BLaER1 treated with 17β-estradiol and CSF1 and Interleukin-3, amounts not matched to agents 10 nM and 100 nM (cell line): ENCODE measurements around the gene SPATA2L.
"Not testable (repeated sequence)": the region's sequence is repeated elsewhere in the genome, so short reads cannot be mapped to it uniquely, and the experiment has no call there.

Source experiments
- H3K27ac ChIP-seq, 11 experiments: shearing (Covaris generic); formaldehyde crosslinking; 2 replicates each; pipeline ENCODE4 v1.8.1; 2022
- H3K27me3 ChIP-seq, 11 experiments: shearing (Covaris generic); formaldehyde crosslinking; 2 replicates each; pipeline ENCODE4 v1.8.1; 2022
- H3K36me3 ChIP-seq, 11 experiments: shearing (Covaris generic); formaldehyde crosslinking; 2 replicates each; pipeline ENCODE4 v1.8.1; 2022
- H3K4me1 ChIP-seq, 10 experiments: shearing (Covaris generic); formaldehyde crosslinking; 2 replicates each; pipeline ENCODE4 v1.8.1; 2022
- H3K4me2 ChIP-seq, 11 experiments: shearing (Covaris generic); formaldehyde crosslinking; 2 replicates each; pipeline ENCODE4 v1.8.1; 2022
- H3K4me3 ChIP-seq, 10 experiments: shearing (Covaris generic); formaldehyde crosslinking; 2 replicates each; pipeline ENCODE4 v1.8.1; 2022
- H3K9ac ChIP-seq, 11 experiments: shearing (Covaris generic); formaldehyde crosslinking; 2 replicates each; pipeline ENCODE4 v1.8.1; 2022
- H3K9me3 ChIP-seq, 11 experiments: shearing (Covaris generic); formaldehyde crosslinking; replicated peaks in 1 of 11; 2 replicates each; pipeline ENCODE4 v1.8.1; 2022
- H4K20me1 ChIP-seq, 11 experiments: shearing (Covaris generic); formaldehyde crosslinking; 2 replicates each; pipeline ENCODE4 v1.8.1; 2022
- Cebpa-rat ChIP-seq, 11 experiments: shearing (Covaris generic); IDR thresholded peaks; 2 replicates each; pipeline ENCODE4 v1.8.1; 2022

The SPATA2L gene

DNA sequence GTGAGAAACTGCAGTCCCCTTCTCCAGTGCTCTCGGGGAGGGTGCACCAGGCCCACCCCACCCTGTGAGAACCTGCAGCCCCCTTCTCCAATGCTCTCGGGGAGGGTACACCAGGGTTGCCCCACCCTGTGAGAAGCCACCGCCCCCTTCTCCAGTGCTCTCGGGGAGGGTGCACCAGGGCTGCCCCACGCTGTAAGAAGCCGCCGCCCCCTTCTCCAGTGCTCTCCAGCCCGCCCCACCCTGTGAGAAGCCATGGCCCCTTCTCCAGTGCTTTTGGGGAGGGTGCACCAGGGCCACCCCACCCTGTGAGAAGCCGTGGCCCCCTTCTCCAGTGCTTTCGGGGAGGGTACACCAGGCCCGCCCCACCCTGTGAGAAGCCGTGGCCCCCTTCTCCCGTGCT, 31.8 kb downstream of the SPATA2L start:
- peaks cover 0 to 29% (median 17%) of the 10 kb centered on the region in 11 experiments; a peak in 17 of 22 replicates for H3K36me3 ChIP-seq
- no peak overlapping the region for H3K27ac ChIP-seq
- H3K27me3 ChIP-seq, result no peaks in the 10 kb centered on the region
- TF ChIP-seq Cebpa-rat (IDR thresholded peaks at IDR 0.05), result no peak
- H3K9me3 ChIP-seq, result peaks cover 0 to 25% (median 13%) of the 10 kb centered on the region in 11 experiments; a peak in 18 of 22 replicates
- H3K4me3 ChIP-seq, result no peak overlapping the region
- no peak overlapping the region for H3K4me2 ChIP-seq
- no peak overlapping the region for H3K9ac ChIP-seq
- H3K4me1 ChIP-seq, result peaks cover 17 to 26% (median 20%) of the 10 kb centered on the region in 10 experiments
- peaks cover 0 to 8% (median 0%) of the 10 kb centered on the region in 11 experiments; a peak in 4 of 22 replicates for H4K20me1 ChIP-seq

- Histone ChIP-seq H3K4me1 (peaks cover 17 to 26% (median 22%) of the 10 kb centered on the region in 10 experiments), H3K4me2 (peak overlapping the region; percentile 49 to 81 (median 66)), H3K9me3 (peaks cover 0 to 24% (median 12%) of the 10 kb centered on the region in 11 experiments; a peak in 18 of 22 replicates), H3K9ac (peak overlapping the region; percentile 16 to 60 (median 37); a peak in 14 of 22 replicates), H3K36me3 (peaks cover 0 to 34% (median 25%) of the 10 kb centered on the region in 11 experiments; a peak in 17 of 22 replicates), H3K27ac (peak overlapping the region in 4 of 11 experiments; percentile 15 to 28 (median 24); a peak in 5 of 22 replicates), H4K20me1 (peaks cover 0 to 8% (median 0%) of the 10 kb centered on the region in 11 experiments; a peak in 4 of 22 replicates), H3K4me3 (no peak overlapping the region; a peak in 2 of 20 replicates), H3K27me3 (no peaks in the 10 kb centered on the region)
- TF ChIP-seq Cebpa-rat (IDR thresholded peaks at IDR 0.05), result no peak
Observed at GRCh38 chr16:89668790-89669158, 32.7 kb downstream of the SPATA2L start.

- Histone ChIP-seq H3K9ac (peak overlapping the region in 4 of 11 experiments; percentile 24 to 48 (median 42); a peak in 2 of 22 replicates), H3K4me1 (peaks cover 17 to 26% (median 22%) of the 10 kb centered on the region in 10 experiments), H3K9me3 (peaks cover 0 to 24% (median 12%) of the 10 kb centered on the region in 11 experiments; a peak in 18 of 22 replicates), H3K27ac (peak overlapping the region in 1 of 11 experiments; percentile 1; a peak in 1 of 22 replicates), H3K27me3 (no peaks in the 10 kb centered on the region), H3K4me3 (no peak overlapping the region), H3K4me2 (peak overlapping the region in 10 of 11 experiments; percentile 49 to 81 (median 65); a peak in 19 of 22 replicates), H4K20me1 (peaks cover 0 to 8% (median 0%) of the 10 kb centered on the region in 11 experiments; a peak in 4 of 22 replicates), H3K36me3 (peaks cover 5 to 45% (median 36%) of the 10 kb centered on the region in 11 experiments; a peak in 21 of 22 replicates)
- TF ChIP-seq Cebpa-rat (IDR thresholded peaks at IDR 0.05), result no peak
Observed at GRCh38 chr16:89667633-89668032, 33.9 kb downstream of the SPATA2L start.

GRCh38 chr16:89667000-89667399, 34.5 kb downstream of the SPATA2L start:
- not testable (repeated sequence) for H3K4me3 ChIP-seq, H3K4me2 ChIP-seq, H4K20me1 ChIP-seq, H3K27ac ChIP-seq, H3K9ac ChIP-seq, H3K27me3 ChIP-seq
- Histone ChIP-seq H3K4me1 (peaks cover 17 to 26% (median 22%) of the 10 kb centered on the region in 10 experiments), H3K36me3 (peaks cover 5 to 51% (median 42%) of the 10 kb centered on the region in 11 experiments; a peak in 21 of 22 replicates), H3K9me3 (peaks cover 0 to 24% (median 12%) of the 10 kb centered on the region in 11 experiments; a peak in 18 of 22 replicates)

DNA sequence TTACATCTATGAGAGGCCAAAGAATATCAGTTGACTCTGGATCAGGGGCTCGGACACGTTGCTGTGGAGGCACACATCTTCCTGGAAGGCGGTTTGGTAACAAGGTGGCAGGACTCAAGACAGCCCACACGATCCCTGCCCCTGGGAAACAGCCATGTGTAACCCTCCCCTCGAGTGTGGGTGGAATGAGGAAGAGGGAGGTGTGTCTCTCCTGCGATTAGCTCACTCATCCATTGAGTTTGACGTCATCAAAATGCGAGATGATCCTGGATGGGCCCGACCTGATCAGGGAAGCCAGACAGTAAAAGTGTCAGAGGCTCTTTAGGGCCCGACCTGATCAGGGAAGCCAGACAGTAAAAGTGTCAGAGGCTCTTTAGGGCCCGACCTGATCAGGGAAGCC, 37.3 kb downstream of the SPATA2L start:
- peaks cover 15 to 72% (median 65%) of the 10 kb centered on the region in 11 experiments for H3K36me3 ChIP-seq

GRCh38 chr16:89661215-89661614, 40.3 kb downstream of the SPATA2L start:
- H3K36me3 ChIP-seq, result peaks cover 15 to 66% (median 61%) of the 10 kb centered on the region in 11 experiments
- no peaks in the 10 kb centered on the region for H3K27me3 ChIP-seq
- peaks cover 15 to 28% (median 22%) of the 10 kb centered on the region in 10 experiments for H3K4me1 ChIP-seq
- H3K9ac ChIP-seq, result no peak overlapping the region
- H3K4me2 ChIP-seq, result no peak overlapping the region
- H3K4me3 ChIP-seq, result no peak overlapping the region
- H3K27ac ChIP-seq, result no peak overlapping the region
- H3K9me3 ChIP-seq, result peaks cover 0 to 15% (median 6%) of the 10 kb centered on the region in 11 experiments; a peak in 17 of 22 replicates
- TF ChIP-seq Cebpa-rat (IDR thresholded peaks at IDR 0.05), result no peak
- H4K20me1 ChIP-seq, result peaks cover 0 to 32% (median 5%) of the 10 kb centered on the region in 11 experiments; a peak in 8 of 22 replicates

More for the DNA sequence above, 37.3 kb downstream of the SPATA2L start:
- Histone ChIP-seq H3K9me3 (peaks cover 0 to 24% (median 12%) of the 10 kb centered on the region in 11 experiments; a peak in 18 of 22 replicates), H4K20me1 (peaks cover 0 to 25% (median 0%) of the 10 kb centered on the region in 11 experiments; a peak in 5 of 22 replicates), H3K4me1 (peaks cover 17 to 28% (median 23%) of the 10 kb centered on the region in 10 experiments)
- not testable (repeated sequence) for H3K9ac ChIP-seq, H3K4me3 ChIP-seq, H3K27ac ChIP-seq, H3K27me3 ChIP-seq, H3K4me2 ChIP-seq

- Histone ChIP-seq H4K20me1 (peaks cover 6 to 43% (median 15%) of the 10 kb centered on the region in 11 experiments; a peak in 17 of 22 replicates), H3K9ac (peak overlapping the region in 4 of 11 experiments; percentile 2 to 92 (median 25); a peak in 1 of 22 replicates), H3K36me3 (peaks cover 15 to 58% (median 54%) of the 10 kb centered on the region in 11 experiments)
Observed at GRCh38 chr16:89660146-89660545, 41.4 kb downstream of the SPATA2L start.

GRCh38 chr16:89658221-89658879, 43.2 kb downstream of the SPATA2L start:
- Histone ChIP-seq H4K20me1 (peaks cover 20 to 60% (median 30%) of the 10 kb centered on the region in 11 experiments; a peak in 21 of 22 replicates), H3K27me3 (no peaks in the 10 kb centered on the region), H3K9ac (peak overlapping the region; percentile 90 to 99 (median 95)), H3K4me1 (peaks cover 29 to 48% (median 37%) of the 10 kb centered on the region in 10 experiments), H3K4me3 (peak overlapping the region; percentile 77 to 99 (median 93)), H3K27ac (peak overlapping the region in 10 of 11 experiments; percentile 85 to 94 (median 90); a peak in 20 of 22 replicates), H3K4me2 (peak overlapping the region; percentile 87 to 99 (median 94)), H3K36me3 (peaks cover 20 to 56% (median 49%) of the 10 kb centered on the region in 11 experiments), H3K9me3 (no peaks in the 10 kb centered on the region)
- TF ChIP-seq Cebpa-rat (IDR thresholded peaks at IDR 0.05), result no peak

More at GRCh38 chr16:89660146-89660545, 41.4 kb downstream of the SPATA2L start:
- Histone ChIP-seq H3K9me3 (peaks cover 0 to 4% (median 0%) of the 10 kb centered on the region in 11 experiments; a peak in 2 of 22 replicates), H3K27me3 (no peaks in the 10 kb centered on the region), H3K4me3 (no peak overlapping the region), H3K4me2 (0 out of 22 replicates have a peak overlapping the region, but pooled peaks of 5 of the 11 experiments have one; percentile 2 to 97 (median 92)), H3K27ac (no peak overlapping the region), H3K4me1 (peaks cover 26 to 38% (median 33%) of the 10 kb centered on the region in 10 experiments)
- TF ChIP-seq Cebpa-rat (IDR thresholded peaks at IDR 0.05), result no peak
